Measurements from ENCODE around the gene MFF. TPM values are rescaled to one million over a fixed set of nuclear protein-coding genes. Genes with fewer than 3 reads are reported as not detected.

Gene MFF
- total RNA-seq, 2 donors from 2014 or later = 86.9 to 141 TPM

Other genes with a start within 250 kb of the MFF start
- gene COL4A4, start 161.0 kb upstream of the MFF start, total RNA-seq = 10 to 100 TPM in 1 of 2 donors, 1 to 10 TPM in 1; 2.3 to 10.5 TPM
- gene COL4A3, start 160.6 kb upstream of the MFF start, total RNA-seq = 10 to 100 TPM in 1 of 2 donors, 1 to 10 TPM in 1; 1.6 to 16.5 TPM
- gene TM4SF20, start 54.1 kb downstream of the MFF start, total RNA-seq = not detected
- gene SCYGR1, start 62.7 kb downstream of the MFF start, total RNA-seq = not detected
- gene AGFG1, start 146.9 kb downstream of the MFF start, total RNA-seq = 10 to 100 TPM; 10.2 to 16.1 TPM

Measured in body of pancreas (tissue), 2 donors.